ENCODE data around the gene ZP1.

ZP1 gene

DNA sequence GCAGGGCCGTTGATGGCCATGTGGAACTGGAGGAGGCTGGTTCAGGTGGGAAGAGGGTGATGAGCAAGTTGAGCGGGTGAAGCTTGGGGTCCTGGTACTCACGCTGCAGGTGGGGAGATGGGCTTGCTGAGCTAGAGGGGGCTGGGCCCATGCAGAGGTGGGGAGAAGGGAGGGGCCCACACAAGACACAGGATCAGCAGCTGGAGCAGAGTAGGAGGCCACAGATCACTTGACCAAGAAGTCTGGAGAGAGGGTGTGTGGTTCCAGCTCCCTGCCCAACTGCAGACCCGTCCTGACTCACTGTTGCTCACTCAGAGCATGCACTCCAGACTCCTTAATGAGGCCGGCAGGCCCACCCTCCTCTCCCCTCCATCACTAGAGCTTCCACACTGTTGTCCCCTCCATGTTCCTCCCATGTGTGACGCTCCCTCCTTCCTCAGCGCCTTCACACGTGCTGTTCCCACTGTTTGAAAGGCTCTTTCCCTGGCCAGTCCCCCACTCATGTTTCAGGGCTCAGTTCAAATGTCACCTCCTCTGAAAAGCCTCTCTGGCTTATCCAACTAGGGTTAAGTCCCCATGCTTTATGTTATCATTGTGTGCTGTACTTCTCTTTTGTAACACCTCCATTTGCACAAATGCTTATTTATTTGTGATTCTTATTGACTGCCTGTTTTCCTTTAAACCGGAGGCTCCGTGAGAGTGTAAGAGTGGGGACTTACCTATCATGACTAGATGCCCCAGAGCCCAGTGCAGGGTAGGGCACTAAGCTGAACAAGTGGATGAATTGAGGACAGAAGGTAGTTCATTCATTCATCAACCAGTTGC is 23.1 kb upstream of the ZP1 start:
- no peak for DNase-seq

DNA sequence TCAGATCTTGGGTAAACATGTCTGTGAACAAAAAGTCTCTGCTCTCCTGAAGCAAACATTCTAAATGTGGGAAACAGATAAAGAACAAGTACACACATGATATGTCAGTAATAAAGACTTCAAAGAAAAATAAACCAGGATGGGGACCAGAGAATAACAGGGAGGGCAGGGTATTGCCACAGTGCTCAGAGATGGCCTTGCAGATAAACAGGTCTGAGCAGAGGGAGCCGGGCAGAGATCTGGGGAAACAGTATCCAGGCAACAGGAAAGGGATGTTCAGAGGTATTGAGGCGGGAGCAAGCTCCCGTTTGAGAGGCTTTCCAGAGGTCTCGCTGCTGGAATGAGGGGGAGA is 22.5 kb upstream of the ZP1 start:
- DNase-seq, result no peak

DNA sequence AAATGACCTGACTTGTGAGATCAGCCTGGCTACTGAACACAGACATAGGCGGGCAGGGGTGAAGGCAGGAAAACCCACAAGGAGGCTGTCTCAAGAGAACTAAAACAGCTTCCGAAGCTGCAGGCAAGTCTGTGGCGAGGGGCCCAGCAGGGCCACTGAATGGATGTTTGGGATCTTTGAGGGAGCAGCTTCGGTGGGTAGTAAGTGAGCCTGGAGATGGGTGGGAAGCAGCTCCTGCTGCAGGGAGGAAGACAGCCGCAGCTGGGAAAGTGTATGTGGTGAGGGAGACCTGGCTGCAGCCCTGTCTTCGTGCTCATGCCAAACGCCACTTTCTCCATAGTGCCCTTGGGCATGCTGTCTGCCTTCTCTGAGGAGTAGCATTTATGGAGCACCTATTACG is 22.0 kb upstream of the ZP1 start:
- DNase-seq, result no peak

DNA sequence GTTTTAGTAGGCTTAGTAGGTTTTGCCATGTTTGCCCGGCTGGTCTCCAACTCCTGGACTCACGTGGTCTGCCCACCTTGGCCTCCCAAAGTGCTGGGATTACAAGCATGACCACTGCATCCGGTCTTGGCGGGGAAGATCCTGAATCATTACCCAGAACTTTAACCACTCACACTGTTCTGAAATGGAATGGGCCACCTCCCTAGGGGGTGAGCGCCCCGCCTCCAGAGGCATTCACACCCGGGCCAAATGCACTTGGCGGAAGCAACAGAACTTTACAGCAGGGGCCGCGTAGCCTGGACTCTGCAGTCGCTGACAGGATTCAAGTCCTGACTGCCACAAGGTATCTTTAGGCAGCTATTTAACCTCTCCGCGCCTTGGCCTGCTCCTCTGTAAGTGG is 20.1 kb upstream of the ZP1 start:
- no peak for DNase-seq

GRCh38 chr11:60847896-60848295 is 19.4 kb upstream of the ZP1 start:
- DNase-seq, result no peak

DNA sequence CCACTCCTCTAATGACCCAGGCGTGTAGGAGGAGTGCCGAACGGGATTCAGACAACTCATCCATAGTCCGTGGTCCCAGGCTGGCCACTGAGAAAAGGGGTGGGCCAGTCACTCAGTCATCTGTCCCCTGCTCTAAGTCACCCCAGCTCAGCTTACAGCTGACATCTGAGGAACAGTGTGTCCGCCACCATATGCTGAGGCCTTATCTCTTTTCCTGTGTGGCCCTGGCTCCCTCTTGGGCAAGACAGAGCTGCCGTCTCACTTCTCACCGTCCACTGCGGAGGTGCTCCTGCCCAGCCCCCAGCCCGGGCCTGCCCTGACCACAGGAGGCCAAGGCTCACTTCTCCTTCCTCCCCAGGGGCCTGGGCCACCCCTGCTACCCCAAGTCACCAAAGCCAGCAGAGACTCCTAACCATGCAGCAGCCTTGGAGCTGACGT is 18.6 kb upstream of the ZP1 start:
- no peak for DNase-seq

DNA sequence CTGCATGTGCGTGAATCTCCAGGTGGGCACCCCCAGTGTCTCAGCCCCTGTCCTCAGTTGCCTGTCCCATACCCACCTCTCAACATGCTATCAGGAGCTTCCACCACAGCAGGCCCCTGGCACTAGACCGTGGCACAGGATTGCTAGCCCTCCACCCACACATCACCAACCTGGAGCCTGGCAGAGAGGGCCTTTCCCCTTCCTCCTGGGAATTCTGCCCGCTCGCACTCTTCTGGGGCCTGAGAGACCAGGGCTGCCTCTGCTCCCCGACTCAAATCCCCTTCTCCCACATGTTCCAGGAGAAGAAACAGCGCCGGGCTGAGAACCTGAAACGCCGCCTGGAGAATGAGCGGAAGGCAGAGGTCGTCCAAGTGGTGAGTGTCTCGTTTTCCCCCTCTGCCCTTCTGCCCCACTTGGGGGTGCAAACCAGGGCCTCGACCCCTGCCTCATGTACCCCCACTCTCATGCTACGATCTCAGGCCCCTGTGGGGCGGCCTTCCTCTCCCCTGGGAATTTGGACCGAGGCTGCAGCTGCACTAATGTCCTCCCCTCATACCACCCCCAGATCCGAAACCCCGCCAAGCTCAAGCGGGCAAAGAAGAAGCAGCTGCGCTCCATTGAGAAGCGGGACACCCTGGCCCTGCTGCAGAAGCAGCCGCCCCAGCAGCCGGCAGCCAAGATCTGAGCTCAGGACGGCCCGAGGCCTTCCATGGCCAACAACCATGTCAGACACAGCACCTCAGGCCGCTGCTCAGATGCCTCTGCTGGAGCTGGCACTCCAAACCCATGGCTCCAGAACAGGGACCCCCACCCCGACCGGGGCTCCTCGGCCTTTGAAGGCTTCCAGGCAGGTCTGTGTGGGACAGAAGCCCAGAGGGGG is 17.5 kb upstream of the ZP1 start:
- no peak for DNase-seq

- no peak for DNase-seq
These were observed 15.8 kb upstream of the ZP1 start for GRCh38 chr11:60851327-60852104.

DNA sequence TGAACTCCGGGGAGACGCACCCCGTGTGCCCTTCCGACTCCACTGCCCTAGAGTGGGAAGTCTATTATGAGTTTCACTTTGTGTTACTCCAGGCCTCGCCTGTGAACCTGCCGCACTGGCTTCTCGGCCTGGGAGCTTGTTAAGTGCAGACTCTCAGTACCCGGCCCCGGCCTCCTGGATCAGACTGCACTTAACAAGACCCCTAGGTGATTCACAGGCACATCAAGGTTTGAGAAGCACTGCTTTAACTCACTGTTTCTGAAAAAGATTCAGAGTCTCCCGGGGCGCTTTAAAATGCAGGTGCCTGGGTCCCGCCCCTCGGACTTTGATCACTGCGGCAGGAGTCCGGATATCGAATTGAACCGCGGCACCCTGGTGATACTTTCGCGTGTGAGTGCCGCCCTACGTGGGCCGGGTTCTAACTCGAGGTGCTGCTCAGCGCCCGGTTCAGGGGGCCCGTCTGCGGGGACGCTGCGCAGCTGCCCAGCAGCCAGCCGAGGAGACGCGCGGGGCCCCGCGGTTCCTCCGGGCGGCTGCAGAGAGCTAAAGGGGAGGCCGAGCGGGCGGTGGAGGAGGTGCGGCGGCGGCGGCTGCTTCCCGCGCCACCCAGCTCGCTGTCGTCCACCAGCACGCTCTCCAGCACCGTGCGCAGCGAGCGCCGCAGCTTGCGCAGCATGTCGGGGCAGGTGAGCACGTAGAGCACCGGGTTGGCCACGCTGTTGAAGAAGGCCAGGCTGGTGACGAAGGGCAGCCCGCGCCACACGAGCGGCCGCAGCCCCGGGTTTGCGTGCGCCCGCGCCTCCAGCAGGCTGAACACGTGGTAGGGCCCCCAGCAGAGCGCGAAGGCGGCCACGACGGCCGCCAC is 15.0 kb upstream of the ZP1 start:
- no peak for DNase-seq

GRCh38 chr11:60852982-60853950 is 14.1 kb upstream of the ZP1 start:
- no peak for DNase-seq

GRCh38 chr11:60854140-60854846 is 13.0 kb upstream of the ZP1 start:
- DNase-seq, result no peak

DNA sequence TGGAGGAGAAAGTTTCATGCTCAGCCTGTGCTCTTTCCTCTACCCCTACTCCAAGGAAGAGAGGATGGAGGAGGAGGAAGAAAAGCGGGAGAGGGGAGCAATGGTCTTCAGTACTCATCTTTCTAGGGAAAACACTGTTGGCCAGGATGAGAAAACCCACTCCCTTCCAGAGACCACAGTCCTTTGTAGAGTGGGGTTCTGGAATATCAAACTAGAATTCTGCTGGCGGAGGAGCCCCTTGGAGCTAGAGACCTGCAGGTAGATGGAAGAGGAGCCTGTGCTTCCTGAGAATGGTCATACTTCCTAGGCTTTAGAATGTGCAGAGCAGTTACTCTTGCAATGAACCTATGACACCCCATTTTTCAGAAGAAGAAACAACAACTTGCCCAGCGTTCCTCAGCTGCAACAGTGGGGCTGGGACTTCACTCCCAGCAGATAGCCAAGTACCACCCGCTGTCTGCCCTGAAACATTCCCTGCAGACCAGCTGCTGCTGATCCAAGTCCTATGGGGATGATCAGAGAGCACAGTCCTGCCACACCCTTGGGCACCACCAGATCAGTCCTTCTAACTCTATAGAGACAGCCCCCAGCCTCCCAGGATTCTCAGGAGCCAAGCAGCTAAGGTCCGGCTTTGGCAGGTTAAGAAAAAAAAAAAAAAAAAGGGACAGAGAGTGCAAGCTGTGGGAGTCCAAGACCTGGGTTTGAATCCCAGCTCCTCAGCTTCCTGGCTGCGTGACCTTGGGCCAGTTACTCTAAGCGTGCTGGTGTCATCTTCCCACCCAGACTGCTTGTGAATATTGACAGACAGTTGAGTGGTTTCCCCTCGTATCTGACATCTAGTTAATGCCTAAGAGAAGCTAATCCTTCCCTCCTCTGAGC is 12.3 kb upstream of the ZP1 start:
- no peak for DNase-seq

DNA sequence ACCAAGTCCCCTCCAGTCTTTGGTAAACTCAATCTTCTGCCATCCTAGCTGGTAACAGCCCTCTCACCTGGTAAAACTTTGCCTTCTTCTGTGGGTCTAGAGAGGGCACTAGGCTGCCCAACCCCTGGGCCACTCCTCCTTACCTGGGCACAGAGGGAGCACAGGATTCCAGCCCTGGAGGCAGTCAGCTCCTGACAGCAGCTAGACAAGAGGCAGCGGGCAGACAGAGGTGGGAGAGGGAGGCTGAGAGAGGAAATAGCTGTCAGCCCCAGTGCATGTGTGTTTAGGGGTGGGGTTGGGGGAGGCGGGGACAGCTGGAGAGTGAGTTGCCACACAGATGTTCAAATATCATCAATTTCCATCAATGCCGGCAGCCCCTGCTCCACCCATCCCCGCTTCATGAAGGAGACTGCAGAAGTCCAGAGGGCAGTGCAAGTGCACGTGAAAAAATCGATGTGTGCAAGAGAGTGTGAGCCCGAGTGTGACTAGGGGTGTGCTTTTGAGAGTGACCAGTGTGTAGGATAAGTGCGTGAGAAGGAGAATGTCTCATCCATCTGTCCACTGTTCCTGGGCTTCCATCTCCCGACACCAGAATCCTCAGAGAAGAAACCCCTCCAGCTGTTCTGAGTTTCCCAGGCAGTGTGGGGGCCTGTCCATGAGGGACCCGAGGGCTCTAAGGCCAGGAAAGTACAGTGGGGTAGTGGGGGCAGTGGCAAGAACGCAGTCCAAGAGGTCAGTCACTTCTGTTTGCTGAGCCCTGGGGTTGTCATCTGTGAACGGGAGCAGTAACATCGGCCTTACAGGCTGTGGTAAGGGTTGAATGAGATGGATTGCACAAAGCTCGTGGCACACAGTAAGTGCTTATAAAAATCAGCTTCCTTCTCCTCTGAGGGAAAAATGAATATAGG is 11.4 kb upstream of the ZP1 start, which contains the start of gene PTGDR2:
TSS of gene PTGDR2 (minus strand) at position 225 of the 908 bp plus-strand sequence. CDS start 2,228 bp downstream, outside the sequence.
- no peak for DNase-seq

DNA sequence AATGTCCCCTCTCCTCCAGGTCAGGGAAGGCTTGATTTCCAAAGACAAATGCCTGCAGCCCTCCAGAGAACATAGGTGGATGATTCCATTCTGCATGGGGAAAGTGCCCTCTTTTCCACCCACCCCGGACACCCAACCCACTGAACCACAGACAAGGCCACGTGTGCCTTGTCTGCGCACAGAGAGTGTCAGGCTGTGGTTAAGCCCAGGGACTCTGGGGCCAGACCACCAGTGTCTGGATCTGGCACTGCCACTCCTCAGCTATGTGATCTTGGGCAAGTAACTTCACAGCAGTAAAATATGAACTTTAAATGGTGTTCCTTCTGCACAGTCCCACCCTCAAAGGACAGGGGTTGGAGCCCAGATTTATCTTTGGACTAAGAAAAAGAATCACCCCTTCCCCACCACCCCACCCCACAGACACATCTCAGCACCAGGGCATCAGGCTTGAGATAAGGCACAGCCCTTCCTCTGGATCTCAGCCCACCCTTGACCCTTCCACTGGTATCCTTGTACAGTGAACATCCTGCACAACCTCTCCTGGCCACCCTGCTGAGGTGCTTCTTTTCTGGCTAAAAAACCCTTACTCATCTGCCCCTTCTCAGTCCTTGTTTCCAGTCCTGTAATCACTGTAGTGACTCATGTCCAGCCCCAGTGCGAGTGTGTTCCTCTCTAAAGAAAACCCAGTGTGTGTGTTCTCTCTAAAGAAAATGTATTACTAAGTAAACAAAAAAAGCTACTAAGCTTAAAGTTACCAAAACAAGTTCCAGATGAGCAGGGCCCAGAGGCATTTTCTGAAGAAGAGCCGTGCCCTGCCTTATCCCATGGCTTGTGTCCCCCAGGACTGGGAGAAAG is 9.7 kb upstream of the ZP1 start:
- peak; percentile 40 for DNase-seq

GRCh38 chr11:60858236-60858635 is 9.1 kb upstream of the ZP1 start:
- DNase-seq, result no peak

DNA sequence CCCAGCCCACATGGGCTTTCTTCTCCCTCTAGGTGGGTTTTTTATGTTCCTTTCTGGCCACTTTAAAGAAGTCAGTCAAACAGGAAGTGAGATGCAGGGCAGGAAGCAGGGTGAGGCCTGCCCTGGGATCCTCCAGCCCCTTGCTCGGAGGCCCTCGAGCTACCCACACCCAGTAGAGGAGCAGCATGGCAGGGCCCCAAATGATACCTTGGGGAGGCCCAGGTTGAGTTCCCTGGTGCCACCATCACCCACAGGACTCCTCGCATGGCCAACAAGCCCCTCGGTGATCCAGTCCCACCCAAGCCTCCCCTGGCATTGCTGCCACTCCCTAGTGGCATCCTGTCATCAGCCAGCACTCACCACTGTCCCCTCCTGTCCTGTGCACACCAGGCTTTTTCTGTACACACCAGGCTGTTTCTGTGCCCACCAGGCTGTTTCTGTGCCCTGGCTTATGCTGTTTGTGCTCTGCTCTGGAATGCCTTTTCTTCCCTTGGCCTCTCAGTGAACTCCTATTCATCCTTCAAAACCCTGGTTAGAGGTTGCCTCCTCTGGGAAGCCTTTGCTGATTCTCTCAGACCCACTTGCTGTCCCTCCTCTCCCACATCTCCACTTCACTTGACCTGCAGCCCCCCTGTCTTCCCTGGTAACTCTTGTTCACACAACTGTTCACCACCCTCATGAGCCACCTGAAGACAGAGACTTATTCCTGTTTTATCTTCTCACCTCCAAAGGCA is 8.4 kb upstream of the ZP1 start:
- DNase-seq, result no peak
